H9 (cell line): Measurements from ENCODE around the gene MYO1E. TPM values are rescaled to one million over a fixed set of nuclear protein-coding genes. Genes with fewer than 3 reads are reported as not detected.

Experiments used
- DNase-seq: peaks from one replicate; pipeline ENCODE4 v3.0.0-alpha.2; 2017
- H2AFZ ChIP-seq: one replicate; pipeline ENCODE4 v1.6.1; 2013; ENCODE audit warnings: mild to moderate bottlenecking, low read length, control low read depth, moderate library complexity
- H2AK5ac ChIP-seq: 2 replicates; pipeline ENCODE4 v1.6.1; 2013; ENCODE audit warnings: low read length, control low read depth, mixed read lengths; ENCODE audit not compliant: insufficient read length
- H2BK120ac ChIP-seq: one replicate; pipeline ENCODE4 v1.6.1; 2013; ENCODE audit warnings: low read depth, mild to moderate bottlenecking, low read length, control low read depth, inconsistent platforms; ENCODE audit not compliant: poor library complexity, severe bottlenecking
- H2BK12ac ChIP-seq: 2 replicates; pipeline ENCODE4 v1.6.1; 2013; ENCODE audit warnings: low read length, control low read depth, mixed read lengths, low read depth; ENCODE audit not compliant: insufficient read length
- H2BK15ac ChIP-seq: 2 replicates; pipeline ENCODE4 v1.6.1; 2013; ENCODE audit warnings: low read depth, low read length, control low read depth
- H2BK20ac ChIP-seq: one replicate; pipeline ENCODE4 v1.6.1; 2013; ENCODE audit warnings: low read depth, mild to moderate bottlenecking, low read length, control low read depth, inconsistent platforms; ENCODE audit not compliant: poor library complexity, severe bottlenecking
- H2BK5ac ChIP-seq: 2 replicates; pipeline ENCODE4 v1.6.1; 2013; ENCODE audit warnings: low read length, control low read depth, mixed read lengths; ENCODE audit not compliant: insufficient read length
- H3K14ac ChIP-seq: 2 replicates; pipeline ENCODE4 v1.6.1; 2013; ENCODE audit warnings: low read length, control low read depth; ENCODE audit not compliant: insufficient read depth
- H3K18ac ChIP-seq: 2 replicates; pipeline ENCODE4 v1.6.1; 2013; ENCODE audit warnings: low read depth, mild to moderate bottlenecking, mixed read lengths, low read length, control low read depth; ENCODE audit not compliant: insufficient read length
- H3K23ac ChIP-seq: 2 replicates; pipeline ENCODE4 v1.6.1; 2013; ENCODE audit warnings: low read length, control low read depth, mixed read lengths, low read depth; ENCODE audit not compliant: insufficient read length
- H3K23me2 ChIP-seq: 2 replicates; pipeline ENCODE4 v1.6.1; 2013; ENCODE audit warnings: low read depth, mild to moderate bottlenecking, mixed read lengths, low read length, control low read depth; ENCODE audit not compliant: insufficient read length, poor library complexity, severe bottlenecking
- H3K27ac ChIP-seq: 2 replicates; pipeline ENCODE4 v1.5.1; 2013; ENCODE audit warnings: low read length, control low read depth, mixed read lengths, low read depth; ENCODE audit not compliant: insufficient read length
- H3K27me3 ChIP-seq: 2 replicates; pipeline ENCODE4 v1.6.1; 2013; ENCODE audit warnings: low read length, control low read depth, inconsistent platforms; ENCODE audit not compliant: insufficient read depth
- H3K4ac ChIP-seq: 2 replicates; pipeline ENCODE4 v1.6.1; 2013; ENCODE audit warnings: low read depth, mild to moderate bottlenecking, control low read depth, inconsistent platforms, low read length, moderate library complexity
- H3K4me1 ChIP-seq: 2 replicates; pipeline ENCODE4 v1.6.1; 2013; ENCODE audit warnings: low read length, control low read depth, inconsistent platforms; ENCODE audit not compliant: insufficient read depth
- H3K4me2 ChIP-seq: 2 replicates; pipeline ENCODE4 v1.6.1; 2013; ENCODE audit warnings: low read length, control low read depth, mixed read lengths; ENCODE audit not compliant: insufficient read length, insufficient read depth
- H3K56ac ChIP-seq: 2 replicates; pipeline ENCODE4 v1.6.1; 2013; ENCODE audit warnings: low read depth, mild to moderate bottlenecking, mixed read lengths, low read length, control low read depth; ENCODE audit not compliant: insufficient read length
- H3K79me1 ChIP-seq: 2 replicates; pipeline ENCODE4 v1.6.1; 2013; ENCODE audit warnings: low read depth, mild to moderate bottlenecking, moderate library complexity, low read length, control low read depth, inconsistent platforms; ENCODE audit not compliant: insufficient read depth, poor library complexity, severe bottlenecking
- H3K79me2 ChIP-seq: 2 replicates; pipeline ENCODE4 v1.6.1; 2013; ENCODE audit warnings: low read length, control low read depth, inconsistent platforms; ENCODE audit not compliant: insufficient read depth
- H3K9ac ChIP-seq: 2 replicates; pipeline ENCODE4 v1.6.1; 2013; ENCODE audit warnings: low read length, control low read depth, mixed read lengths; ENCODE audit not compliant: insufficient read length; ENCODE audit errors: extremely low read depth
- H3K9me3 ChIP-seq: one replicate; pipeline ENCODE4 v1.6.1; 2013; ENCODE audit warnings: low read depth, low read length, inconsistent platforms; ENCODE audit not compliant: control insufficient read depth
- H3T11ph ChIP-seq: one replicate; pipeline ENCODE4 v1.6.1; 2013; ENCODE audit warnings: mild to moderate bottlenecking, low read length, control low read depth, inconsistent platforms
- H4K20me1 ChIP-seq: one replicate; pipeline ENCODE4 v1.6.1; 2013; ENCODE audit not compliant: control insufficient read depth, insufficient read length, insufficient read depth
- H4K5ac ChIP-seq: 2 replicates; pipeline ENCODE4 v1.6.1; 2013; ENCODE audit warnings: low read depth, mild to moderate bottlenecking, mixed read lengths, low read length, control low read depth; ENCODE audit not compliant: insufficient read length
- H4K8ac ChIP-seq: replicated peaks from 2 replicates; pipeline ENCODE4 v1.6.1; 2013; ENCODE audit warnings: low read length, control low read depth, mixed read lengths, low read depth; ENCODE audit not compliant: insufficient read length
- H4K91ac ChIP-seq: 2 replicates; pipeline ENCODE4 v1.6.1; 2013; ENCODE audit warnings: low read depth, mild to moderate bottlenecking, moderate library complexity, mixed read lengths, low read length, control low read depth; ENCODE audit not compliant: insufficient read length
- H3K27ac Mint-ChIP-seq, 3 experiments: 2 replicates in 2 of 3; 3 replicates in 1 of 3; pipeline ENCODE4 v1.8.0; 2020 to 2021; ENCODE audit warnings: mixed read lengths in 3 of 3, mild to moderate bottlenecking in 1 of 3, moderate library complexity in 1 of 3
- H3K27me3 Mint-ChIP-seq: 2 replicates; pipeline ENCODE4 v1.8.0; 2021; ENCODE audit warnings: low read depth, mild to moderate bottlenecking, moderate library complexity, mixed read lengths
- H3K36me3 Mint-ChIP-seq, 3 experiments: 2 replicates in 2 of 3; 3 replicates in 1 of 3; pipeline ENCODE4 v1.8.0; 2020 to 2021; ENCODE audit warnings: low read depth in 3 of 3, mixed read lengths in 3 of 3; ENCODE audit not compliant: insufficient read depth in 1 of 3
- H3K4me1 Mint-ChIP-seq, 2 experiments: 2 replicates each; pipeline ENCODE4 v1.8.0; 2020; ENCODE audit warnings: mixed read lengths in 2 of 2
- H3K4me3 Mint-ChIP-seq, 2 experiments: 2 replicates in 1 of 2; 3 replicates in 1 of 2; pipeline ENCODE4 v1.8.0; 2020 to 2021; ENCODE audit warnings: mild to moderate bottlenecking in 2 of 2, mixed read lengths in 2 of 2, moderate library complexity in 1 of 2
- H3K9me3 Mint-ChIP-seq, 2 experiments: 2 replicates in 1 of 2; 3 replicates in 1 of 2; pipeline ENCODE4 v1.8.0; 2020; ENCODE audit warnings: mild to moderate bottlenecking in 2 of 2, mixed read lengths in 2 of 2, moderate library complexity in 1 of 2
- WGBS: extraction: QIAGEN DNeasy Blood & Tissue Kit; methylation state at CpG from one replicate; pipeline ENCODE4 v1.1.7; 2013; ENCODE audit warnings: missing lambda C conversion rate, low lambda C conversion rate, mixed read lengths; ENCODE audit not compliant: insufficient read length; ENCODE audit errors: extremely low coverage; 5-methylcytosine and 5-hydroxymethylcytosine counted together
- total RNA-seq: library from RNA; stranded (reverse); gene quantifications from 2 replicates; pipeline ENCODE4 v1.2.1, GENCODE V29; 2021
- TF ChIP-seq, protein P1 (sequence below): fragments of 200-600 bp; sonication (generic); conservative IDR thresholded peaks from 3 replicates; pipeline ENCODE4 v1.8.0; 2021; ENCODE audit warnings: antibody characterized with exemption, mild to moderate bottlenecking

MYO1E gene
- total RNA-seq, 1 experiment from 2014 or later = 235 TPM

DNA sequence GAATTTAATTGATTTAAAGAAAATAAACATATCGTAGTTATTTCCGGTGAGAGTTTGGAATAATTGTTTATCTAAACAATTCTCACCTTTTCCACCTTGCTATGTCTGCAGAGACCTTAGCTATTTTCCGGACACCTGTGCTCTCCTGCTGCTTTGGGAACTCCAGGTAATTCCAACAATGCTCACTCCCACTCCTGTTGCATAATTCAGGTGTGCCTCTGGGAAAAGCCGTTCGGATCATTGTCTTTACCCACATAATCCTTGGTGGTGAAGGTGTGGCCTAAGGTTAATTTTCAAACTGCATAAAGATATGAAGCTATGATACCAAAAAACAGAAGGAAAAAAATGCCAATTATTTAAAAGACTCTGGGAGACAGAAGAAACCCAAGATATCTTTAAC lies 106.6 kb downstream of the MYO1E start:
- no CpG with 5 or more reads among the region's 5 CpGs for WGBS
- Histone ChIP-seq H3K79me2 (no peaks in the 10 kb centered on the region), H3K23ac (no peak overlapping the region), H2BK120ac (no peak overlapping the region), H3K27ac (no peak overlapping the region), H2AK5ac (no peak overlapping the region), H3K9me3 (no peaks in the 10 kb centered on the region), H2BK12ac (no peak overlapping the region), H2BK5ac (no peak overlapping the region), H3K18ac (no peak overlapping the region), H3K79me1 (peaks cover 3% of the 10 kb centered on the region), H2BK15ac (no peak overlapping the region), H3K4ac (no peak overlapping the region), H3K14ac (no peak overlapping the region), H4K20me1 (no peaks in the 10 kb centered on the region), H3K9ac (no peak overlapping the region), H2AFZ (no peak overlapping the region), H3K56ac (no peak overlapping the region), H4K91ac (no peak overlapping the region), H3K27me3 (no peaks in the 10 kb centered on the region), H3K4me2 (no peak overlapping the region), H3T11ph (no peak overlapping the region), H3K23me2 (no peaks in the 10 kb centered on the region), H4K8ac (no peak overlapping the region), H4K5ac (no peak overlapping the region), H3K4me1 (peaks cover 3% of the 10 kb centered on the region; the same call in 1 of the 2 replicates), H2BK20ac (no peak overlapping the region)
- Mint-ChIP-seq H3K4me3 (no peak overlapping the region), H3K36me3 (peaks cover 0 to 11% (median 0%) of the 10 kb centered on the region in 3 experiments; a peak in 1 of 7 replicates), H3K27ac (peak overlapping the region in 2 of 3 experiments; percentile 83 to 91; a peak in 3 of 7 replicates), H3K9me3 (no peaks in the 10 kb centered on the region), H3K27me3 (no peaks in the 10 kb centered on the region), H3K4me1 (peaks cover 10 to 12% of the 10 kb centered on the region in 2 experiments)
- no peak for DNase-seq
- TF ChIP-seq, protein P1, sequence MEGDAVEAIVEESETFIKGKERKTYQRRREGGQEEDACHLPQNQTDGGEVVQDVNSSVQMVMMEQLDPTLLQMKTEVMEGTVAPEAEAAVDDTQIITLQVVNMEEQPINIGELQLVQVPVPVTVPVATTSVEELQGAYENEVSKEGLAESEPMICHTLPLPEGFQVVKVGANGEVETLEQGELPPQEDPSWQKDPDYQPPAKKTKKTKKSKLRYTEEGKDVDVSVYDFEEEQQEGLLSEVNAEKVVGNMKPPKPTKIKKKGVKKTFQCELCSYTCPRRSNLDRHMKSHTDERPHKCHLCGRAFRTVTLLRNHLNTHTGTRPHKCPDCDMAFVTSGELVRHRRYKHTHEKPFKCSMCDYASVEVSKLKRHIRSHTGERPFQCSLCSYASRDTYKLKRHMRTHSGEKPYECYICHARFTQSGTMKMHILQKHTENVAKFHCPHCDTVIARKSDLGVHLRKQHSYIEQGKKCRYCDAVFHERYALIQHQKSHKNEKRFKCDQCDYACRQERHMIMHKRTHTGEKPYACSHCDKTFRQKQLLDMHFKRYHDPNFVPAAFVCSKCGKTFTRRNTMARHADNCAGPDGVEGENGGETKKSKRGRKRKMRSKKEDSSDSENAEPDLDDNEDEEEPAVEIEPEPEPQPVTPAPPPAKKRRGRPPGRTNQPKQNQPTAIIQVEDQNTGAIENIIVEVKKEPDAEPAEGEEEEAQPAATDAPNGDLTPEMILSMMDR = no peak
